ENCODE measurements around the gene CRTAP.

The CRTAP gene

DNA sequence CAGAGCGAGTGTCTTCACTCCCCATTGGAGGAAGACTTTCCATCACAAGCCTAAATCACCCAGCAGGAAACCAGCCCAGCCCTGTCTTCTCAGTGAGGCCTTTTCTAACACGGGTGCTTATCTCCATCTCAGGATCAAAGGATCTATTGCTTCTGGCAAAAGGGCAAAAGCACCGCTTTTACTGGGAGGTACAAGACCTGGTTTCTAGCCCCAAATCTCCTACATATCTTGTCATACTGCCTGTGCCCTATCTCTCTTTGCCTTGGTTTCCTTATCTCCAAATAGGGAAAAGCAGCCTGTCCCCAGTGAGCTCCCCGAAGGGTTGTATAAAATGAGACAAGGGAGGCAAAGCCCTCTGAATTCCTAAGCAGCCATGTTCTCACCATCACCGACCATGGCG is 22.1 kb upstream of the CRTAP start:
- TF ChIP-seq, protein P1, sequence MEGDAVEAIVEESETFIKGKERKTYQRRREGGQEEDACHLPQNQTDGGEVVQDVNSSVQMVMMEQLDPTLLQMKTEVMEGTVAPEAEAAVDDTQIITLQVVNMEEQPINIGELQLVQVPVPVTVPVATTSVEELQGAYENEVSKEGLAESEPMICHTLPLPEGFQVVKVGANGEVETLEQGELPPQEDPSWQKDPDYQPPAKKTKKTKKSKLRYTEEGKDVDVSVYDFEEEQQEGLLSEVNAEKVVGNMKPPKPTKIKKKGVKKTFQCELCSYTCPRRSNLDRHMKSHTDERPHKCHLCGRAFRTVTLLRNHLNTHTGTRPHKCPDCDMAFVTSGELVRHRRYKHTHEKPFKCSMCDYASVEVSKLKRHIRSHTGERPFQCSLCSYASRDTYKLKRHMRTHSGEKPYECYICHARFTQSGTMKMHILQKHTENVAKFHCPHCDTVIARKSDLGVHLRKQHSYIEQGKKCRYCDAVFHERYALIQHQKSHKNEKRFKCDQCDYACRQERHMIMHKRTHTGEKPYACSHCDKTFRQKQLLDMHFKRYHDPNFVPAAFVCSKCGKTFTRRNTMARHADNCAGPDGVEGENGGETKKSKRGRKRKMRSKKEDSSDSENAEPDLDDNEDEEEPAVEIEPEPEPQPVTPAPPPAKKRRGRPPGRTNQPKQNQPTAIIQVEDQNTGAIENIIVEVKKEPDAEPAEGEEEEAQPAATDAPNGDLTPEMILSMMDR (IDR thresholded peaks at IDR 0.05; ENCODE audit: low read depth, low read length) = no peak
- no peak for DNase-seq (ENCODE audit: extremely low read depth, low read depth)

DNA sequence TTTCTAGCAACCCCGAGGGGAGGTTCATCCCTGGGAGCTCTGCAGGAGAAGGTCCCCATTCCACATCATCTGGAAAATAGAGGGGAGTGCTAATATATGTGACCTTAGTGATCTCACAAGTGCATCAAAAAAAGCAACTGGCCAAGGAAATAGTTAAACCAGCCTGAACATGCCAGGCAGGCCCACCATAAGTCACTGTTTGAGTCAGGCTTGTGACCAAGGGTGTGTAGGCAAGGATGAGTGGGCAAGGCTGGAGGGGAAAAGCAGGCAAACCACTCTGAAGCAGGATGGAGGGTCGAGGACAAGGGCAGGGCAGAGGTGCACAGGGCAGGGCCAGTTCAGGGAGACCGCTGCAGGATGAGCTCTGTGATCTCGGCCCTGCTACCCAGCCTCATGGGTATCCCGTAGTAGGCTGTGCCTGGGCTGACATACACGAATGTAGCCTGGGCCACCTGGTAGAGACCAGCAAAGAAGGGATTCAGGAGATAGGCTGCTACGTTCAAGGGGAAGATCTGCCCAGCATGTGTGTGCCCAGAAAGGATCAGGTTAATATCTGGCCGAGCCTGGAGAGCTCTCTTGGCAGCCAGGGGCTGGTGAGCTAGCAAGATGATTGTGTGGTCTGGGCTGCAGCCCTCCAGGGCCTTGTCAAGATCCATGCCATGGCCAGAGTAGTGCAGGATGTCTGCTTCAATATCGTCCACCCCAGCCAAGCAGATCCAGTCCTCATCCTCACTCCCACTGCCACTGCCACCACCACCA is 21.1 kb upstream of the CRTAP start:
- TF ChIP-seq, protein P1 (IDR thresholded peaks at IDR 0.05; ENCODE audit: low read depth, low read length) = no peak
- no peak for DNase-seq (ENCODE audit: extremely low read depth, low read depth)

DNA sequence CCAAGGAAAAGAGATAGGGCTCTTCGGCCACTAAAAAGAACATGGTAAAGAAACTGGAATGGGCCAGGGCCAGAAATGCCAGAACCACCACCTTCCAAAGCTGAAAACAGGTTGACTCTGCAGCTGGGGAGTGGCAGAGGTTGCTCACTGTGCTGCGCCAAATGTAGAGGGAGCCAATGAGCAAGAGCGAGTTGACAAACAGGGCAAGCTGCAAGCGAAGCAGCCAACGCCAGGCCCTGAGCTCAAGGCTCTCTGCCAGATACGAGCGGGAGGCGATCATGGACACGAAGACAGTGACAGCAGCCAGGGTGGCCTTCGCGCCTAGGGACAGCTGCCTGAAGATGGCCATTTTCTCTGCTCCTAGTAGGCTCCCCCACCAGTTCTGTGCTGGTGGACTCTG is 20.0 kb upstream of the CRTAP start:
- no peak for DNase-seq (ENCODE audit: extremely low read depth, low read depth)
- TF ChIP-seq, protein P1 (IDR thresholded peaks at IDR 0.05; ENCODE audit: low read depth, low read length) = no peak

DNA sequence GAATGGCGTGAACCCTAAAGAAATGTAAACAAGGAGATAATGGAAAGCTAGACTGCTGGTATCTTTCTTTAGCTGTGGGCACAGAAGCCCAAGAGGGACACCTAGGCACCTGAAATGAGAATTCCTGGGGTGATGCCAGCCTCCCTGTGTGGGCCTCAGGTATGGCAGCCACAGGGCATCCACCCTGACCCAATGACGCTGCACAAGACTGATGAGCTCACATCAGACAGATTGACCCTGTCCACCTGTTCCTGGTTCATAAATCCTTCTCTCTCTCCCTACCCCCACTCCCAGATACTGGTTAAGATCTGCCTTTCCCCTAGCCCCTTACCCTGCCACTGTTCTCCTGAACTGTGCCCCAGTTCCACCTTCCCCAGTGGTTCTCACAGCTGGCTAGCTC is 18.4 kb upstream of the CRTAP start:
- DNase-seq (ENCODE audit: extremely low read depth, low read depth) = no peak
- TF ChIP-seq, protein P1 (IDR thresholded peaks at IDR 0.05; ENCODE audit: low read depth, low read length) = no peak

DNA sequence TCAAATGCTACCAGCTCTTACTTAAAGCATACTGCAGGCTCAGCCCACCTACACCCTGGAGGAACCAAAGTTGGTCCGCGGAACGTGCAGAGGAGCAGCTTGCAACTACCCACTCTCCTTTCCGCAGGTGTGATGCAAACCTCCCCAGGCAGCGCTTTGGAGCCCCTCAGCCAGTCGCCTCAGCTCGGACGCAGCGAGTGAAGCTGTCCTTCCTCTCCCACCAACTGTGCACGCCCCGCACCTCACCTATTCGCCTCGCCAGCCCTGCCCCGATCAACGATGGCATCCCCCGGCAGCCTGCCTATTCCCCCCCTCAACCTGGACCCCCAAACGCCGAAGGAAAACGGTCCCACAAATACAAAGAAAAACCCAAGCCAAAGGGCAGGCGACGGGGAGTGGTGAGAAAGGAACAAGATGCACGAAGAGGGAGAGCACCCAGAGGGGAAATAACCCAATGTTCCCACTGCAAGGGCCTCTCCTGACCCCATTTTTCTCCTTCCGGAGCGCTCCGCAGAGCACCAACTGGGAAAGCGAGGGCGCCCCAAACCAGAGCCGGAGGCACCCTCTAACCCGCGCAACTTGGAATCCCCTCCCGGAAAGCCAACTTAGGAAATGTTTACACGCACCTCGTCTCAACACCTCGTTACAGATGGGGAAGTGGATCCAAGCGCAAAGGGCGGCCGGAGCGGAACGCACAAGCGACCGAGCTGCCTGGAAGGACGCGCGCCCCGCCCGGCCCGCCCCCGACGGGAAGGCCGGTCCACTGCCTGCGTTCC is 17.5 kb upstream of the CRTAP start:
- DNase-seq (ENCODE audit: extremely low read depth, low read depth) = no peak

DNA sequence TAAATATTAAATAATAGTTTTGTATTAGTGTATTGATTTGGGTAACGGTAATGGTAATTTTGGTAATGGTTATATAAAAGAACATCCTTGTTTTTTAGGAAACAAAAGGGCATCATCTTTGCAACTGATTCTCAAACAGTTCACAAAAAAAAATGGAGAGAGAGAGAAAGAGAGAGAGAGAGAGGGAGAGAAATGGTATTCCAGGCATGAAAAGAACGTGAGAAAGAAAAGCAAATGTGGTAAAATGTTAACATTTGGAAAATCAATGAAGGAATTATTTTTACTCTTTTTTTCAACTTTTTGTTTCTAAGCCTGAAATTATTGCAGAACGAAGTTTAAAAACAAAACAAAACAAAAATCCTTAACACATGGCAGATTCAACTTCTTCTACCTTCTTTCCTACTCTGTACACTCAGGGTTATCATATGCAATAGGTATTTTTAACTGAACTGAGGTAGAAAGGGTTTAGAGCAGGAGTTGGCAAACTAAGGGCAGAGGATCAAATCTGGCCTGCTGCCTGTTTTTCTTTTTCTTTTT is 14.6 kb upstream of the CRTAP start:
- TF ChIP-seq, protein P1 (IDR thresholded peaks at IDR 0.05; ENCODE audit: low read depth, low read length) = no peak

More for the DNA sequence above, 17.5 kb upstream of the CRTAP start:
- TF ChIP-seq, protein P1 (IDR thresholded peaks at IDR 0.05; ENCODE audit: low read depth, low read length) = no peak

DNA sequence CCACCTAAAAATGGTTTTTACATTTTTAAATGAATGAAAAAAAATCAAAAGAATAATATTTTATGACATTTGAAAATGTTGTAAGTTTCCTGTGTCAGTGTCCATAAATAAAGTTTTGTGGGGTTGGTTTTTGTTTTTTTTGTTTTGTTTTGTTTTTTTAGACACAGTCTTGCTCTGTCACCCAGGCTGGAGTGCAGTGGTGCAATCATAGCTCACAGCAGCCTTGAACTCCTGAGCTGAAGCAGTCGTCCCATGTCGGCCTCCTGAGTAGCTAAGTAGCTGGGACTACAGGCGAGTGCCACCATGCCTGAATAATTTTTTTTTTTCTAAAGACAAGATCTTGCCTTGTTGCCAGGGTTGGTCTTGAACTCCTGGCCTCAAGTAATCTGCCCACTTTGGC is 14.1 kb upstream of the CRTAP start:
- TF ChIP-seq, protein P1 (IDR thresholded peaks at IDR 0.05; ENCODE audit: low read depth, low read length) = no peak

More for the DNA sequence above, 14.6 kb upstream of the CRTAP start:
- no peak for DNase-seq (ENCODE audit: extremely low read depth, low read depth)

More for the DNA sequence above, 14.1 kb upstream of the CRTAP start:
- DNase-seq (ENCODE audit: extremely low read depth, low read depth) = no peak

All from AG09319 (cell line).